Measurements from ENCODE around the gene ESYT3.
"Not testable (repeated sequence)": the region's sequence is repeated elsewhere in the genome, so short reads cannot be mapped to it uniquely, and the experiment has no call there.

Gene ESYT3

DNA sequence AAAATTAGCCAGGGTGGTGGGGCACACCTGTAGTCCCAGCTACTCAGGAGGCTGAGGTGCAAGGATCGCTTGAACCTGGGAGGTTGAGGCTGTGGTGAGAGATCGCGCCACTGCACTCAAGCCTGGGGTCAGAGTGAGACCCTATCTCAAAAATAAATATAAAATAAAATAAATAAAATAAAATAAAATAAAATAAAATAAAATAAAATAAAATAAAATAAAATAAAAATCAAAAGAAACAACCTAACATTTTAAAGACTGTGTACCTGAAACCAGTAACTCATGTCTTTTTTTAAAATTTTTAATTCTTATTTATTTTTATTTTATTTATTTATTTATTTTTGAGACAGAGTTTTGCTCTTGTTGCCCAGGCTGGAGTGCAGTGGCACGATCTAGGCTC lies 7.7 kb upstream of the ESYT3 start:
- no CpG with 5 or more reads among the region's 4 CpGs for WGBS (ENCODE audit: extremely low coverage, insufficient coverage, insufficient read length)
- not testable (repeated sequence) for H3K4me1 ChIP-seq (ENCODE audit: control insufficient read depth in 1 of 2, insufficient read depth in 2 of 2, low read length in 2 of 2)

DNA sequence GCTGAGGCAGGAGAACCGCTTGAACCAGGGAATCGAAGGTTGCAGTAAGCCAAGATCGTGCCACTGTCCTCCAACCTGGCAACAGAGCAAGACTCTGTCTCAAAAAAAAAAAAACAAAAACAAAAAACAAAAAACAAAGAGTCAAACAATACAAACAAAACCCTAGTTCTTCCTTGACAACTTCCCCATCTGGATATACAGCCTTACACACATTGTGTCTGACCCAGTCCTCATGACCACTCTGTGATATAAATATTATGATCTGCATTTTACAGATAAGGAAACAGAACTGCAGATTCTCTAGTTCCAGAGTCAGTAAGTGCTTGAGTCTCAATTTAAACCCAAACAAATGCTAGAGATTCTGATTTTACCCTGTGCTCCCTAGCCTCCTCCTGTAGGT lies 4.8 kb upstream of the ESYT3 start:
- Histone ChIP-seq H2BK12ac (ENCODE audit: low read length) (no peak overlapping the region), H3K9ac (ENCODE audit: low read length) (no peak overlapping the region), H2AFZ (ENCODE audit: insufficient read depth, low read length, poor library complexity) (no peak overlapping the region), H3K79me1 (ENCODE audit: low read length) (no peaks in the 10 kb centered on the region), H3K23ac (ENCODE audit: low read length) (no peak overlapping the region), H3K79me2 (ENCODE audit: control insufficient read depth, insufficient read depth, low read length, poor library complexity) (no peaks in the 10 kb centered on the region), H3K4me2 (ENCODE audit: low read length) (no peak overlapping the region), H3K14ac (ENCODE audit: low read length) (no peak overlapping the region), H3K9me3 (ENCODE audit: insufficient read depth, low read depth, low read length) (peaks cover 10% of the 10 kb centered on the region), H2AK5ac (ENCODE audit: low read length) (no peak overlapping the region), H4K8ac (ENCODE audit: low read depth, low read length) (no peak overlapping the region), H2BK5ac (ENCODE audit: low read depth, low read length, poor library complexity) (no peak overlapping the region), H3K4me1 (ENCODE audit: control insufficient read depth in 1 of 2, insufficient read depth in 2 of 2, low read length in 2 of 2) (peaks cover 0 to 2% of the 10 kb centered on the region in 2 experiments), H3K18ac (ENCODE audit: low read length) (no peak overlapping the region), H2BK120ac (ENCODE audit: insufficient read depth, low read length, poor library complexity) (no peak overlapping the region), H3K4me3 (ENCODE audit: low read depth, low read length) (no peak overlapping the region), H4K91ac (ENCODE audit: low read depth, low read length) (no peak overlapping the region), H3K36me3 (ENCODE audit: control insufficient read depth in 1 of 2, insufficient read depth in 2 of 2, low read length in 2 of 2) (no peaks in the 10 kb centered on the region), H4K12ac (ENCODE audit: low read depth, low read length) (no peak overlapping the region), H3K27ac (ENCODE audit: low read depth, low read length) (no peak overlapping the region), H3K27me3 (ENCODE audit: insufficient read depth, low read length) (peaks cover 5% of the 10 kb centered on the region), H3K4ac (ENCODE audit: low read depth, low read length) (no peak overlapping the region)
- no CpG with 5 or more reads among the region's 3 CpGs for WGBS (ENCODE audit: extremely low coverage, insufficient coverage, insufficient read length)
- DNase-seq = no peak

More for the DNA sequence above, 7.7 kb upstream of the ESYT3 start:
- not testable (repeated sequence) for H3K27me3 ChIP-seq (ENCODE audit: insufficient read depth, low read length); H4K91ac ChIP-seq (ENCODE audit: low read depth, low read length); H2BK12ac ChIP-seq (ENCODE audit: low read length); H2AFZ ChIP-seq (ENCODE audit: insufficient read depth, low read length, poor library complexity); H3K4me3 ChIP-seq (ENCODE audit: low read depth, low read length); H2BK120ac ChIP-seq (ENCODE audit: insufficient read depth, low read length, poor library complexity); H4K8ac ChIP-seq (ENCODE audit: low read depth, low read length); H3K9me3 ChIP-seq (ENCODE audit: insufficient read depth, low read depth, low read length); H3K23ac ChIP-seq (ENCODE audit: low read length); H2BK5ac ChIP-seq (ENCODE audit: low read depth, low read length, poor library complexity); H3K79me1 ChIP-seq (ENCODE audit: low read length); H3K18ac ChIP-seq (ENCODE audit: low read length); H2AK5ac ChIP-seq (ENCODE audit: low read length); H4K12ac ChIP-seq (ENCODE audit: low read depth, low read length); H3K14ac ChIP-seq (ENCODE audit: low read length); H3K27ac ChIP-seq (ENCODE audit: low read depth, low read length); H3K9ac ChIP-seq (ENCODE audit: low read length); H3K79me2 ChIP-seq (ENCODE audit: control insufficient read depth, insufficient read depth, low read length, poor library complexity); H3K4me2 ChIP-seq (ENCODE audit: low read length); H3K36me3 ChIP-seq (ENCODE audit: control insufficient read depth in 1 of 2, insufficient read depth in 2 of 2, low read length in 2 of 2); DNase-seq; H3K4ac ChIP-seq (ENCODE audit: low read depth, low read length)

- no peak overlapping the region for H3K14ac ChIP-seq (ENCODE audit: low read length)
- H3K4me2 ChIP-seq (ENCODE audit: low read length) = no peak overlapping the region
- H3K23ac ChIP-seq (ENCODE audit: low read length) = no peak overlapping the region
- no peak overlapping the region for H3K27ac ChIP-seq (ENCODE audit: low read depth, low read length)
- no peak overlapping the region for H3K4me3 ChIP-seq (ENCODE audit: low read depth, low read length)
- no peak overlapping the region for H2BK5ac ChIP-seq (ENCODE audit: low read depth, low read length, poor library complexity)
- H3K79me1 ChIP-seq (ENCODE audit: low read length) = peaks cover 3% of the 10 kb centered on the region
- no peak overlapping the region for H3K4ac ChIP-seq (ENCODE audit: low read depth, low read length)
- DNase-seq = no peak
- H4K91ac ChIP-seq (ENCODE audit: low read depth, low read length) = no peak overlapping the region
- H4K8ac ChIP-seq (ENCODE audit: low read depth, low read length) = no peak overlapping the region
- H3K27me3 ChIP-seq (ENCODE audit: insufficient read depth, low read length) = peaks cover 15% of the 10 kb centered on the region
- no peak overlapping the region for H3K9ac ChIP-seq (ENCODE audit: low read length)
- peaks cover 15% of the 10 kb centered on the region for H3K9me3 ChIP-seq (ENCODE audit: insufficient read depth, low read depth, low read length)
- no peak overlapping the region for H2BK12ac ChIP-seq (ENCODE audit: low read length)
- H3K36me3 ChIP-seq (ENCODE audit: control insufficient read depth in 1 of 2, insufficient read depth in 2 of 2, low read length in 2 of 2) = no peaks in the 10 kb centered on the region
- no peak overlapping the region for H2AK5ac ChIP-seq (ENCODE audit: low read length)
- whole genome bisulfite sequencing (ENCODE audit: extremely low coverage, insufficient coverage, insufficient read length) = no CpG with 5 or more reads among the region's 4 CpGs
- H2AFZ ChIP-seq (ENCODE audit: insufficient read depth, low read length, poor library complexity) = no peak overlapping the region
- peaks cover 7 to 11% of the 10 kb centered on the region in 2 experiments for H3K4me1 ChIP-seq (ENCODE audit: control insufficient read depth in 1 of 2, insufficient read depth in 2 of 2, low read length in 2 of 2)
- H3K18ac ChIP-seq (ENCODE audit: low read length) = no peak overlapping the region
- no peak overlapping the region for H2BK120ac ChIP-seq (ENCODE audit: insufficient read depth, low read length, poor library complexity)
- H4K12ac ChIP-seq (ENCODE audit: low read depth, low read length) = no peak overlapping the region
- no peaks in the 10 kb centered on the region for H3K79me2 ChIP-seq (ENCODE audit: control insufficient read depth, insufficient read depth, low read length, poor library complexity)
Measured at GRCh38 chr3:138432576-138433240, 1.7 kb upstream of the ESYT3 start.

GRCh38 chr3:138433892-138434275 lies 532 bp upstream of the ESYT3 start:
- no CpG with 5 or more reads among the region's 16 CpGs for WGBS (ENCODE audit: extremely low coverage, insufficient coverage, insufficient read length)
- Histone ChIP-seq H2BK5ac (ENCODE audit: low read depth, low read length, poor library complexity) (no peak overlapping the region), H3K27me3 (ENCODE audit: insufficient read depth, low read length) (peaks cover 15% of the 10 kb centered on the region), H3K23ac (ENCODE audit: low read length) (no peak overlapping the region), H3K18ac (ENCODE audit: low read length) (no peak overlapping the region), H2BK12ac (ENCODE audit: low read length) (no peak overlapping the region), H4K8ac (ENCODE audit: low read depth, low read length) (no peak overlapping the region), H3K79me1 (ENCODE audit: low read length) (peaks cover 3% of the 10 kb centered on the region), H3K27ac (ENCODE audit: low read depth, low read length) (no peak overlapping the region), H2AFZ (ENCODE audit: insufficient read depth, low read length, poor library complexity) (no peak overlapping the region), H3K9me3 (ENCODE audit: insufficient read depth, low read depth, low read length) (peaks cover 15% of the 10 kb centered on the region), H3K9ac (ENCODE audit: low read length) (no peak overlapping the region), H2AK5ac (ENCODE audit: low read length) (no peak overlapping the region), H4K12ac (ENCODE audit: low read depth, low read length) (no peak overlapping the region), H3K14ac (ENCODE audit: low read length) (no peak overlapping the region), H4K91ac (ENCODE audit: low read depth, low read length) (no peak overlapping the region), H3K4ac (ENCODE audit: low read depth, low read length) (no peak overlapping the region), H3K36me3 (ENCODE audit: control insufficient read depth in 1 of 2, insufficient read depth in 2 of 2, low read length in 2 of 2) (no peaks in the 10 kb centered on the region), H3K4me2 (ENCODE audit: low read length) (no peak overlapping the region), H3K4me3 (ENCODE audit: low read depth, low read length) (no peak overlapping the region), H3K79me2 (ENCODE audit: control insufficient read depth, insufficient read depth, low read length, poor library complexity) (no peaks in the 10 kb centered on the region), H2BK120ac (ENCODE audit: insufficient read depth, low read length, poor library complexity) (no peak overlapping the region), H3K4me1 (ENCODE audit: control insufficient read depth in 1 of 2, insufficient read depth in 2 of 2, low read length in 2 of 2) (peaks cover 10 to 16% of the 10 kb centered on the region in 2 experiments)
- DNase-seq = no peak
